ENCODE data around the gene TNFRSF17.

Gene TNFRSF17

DNA sequence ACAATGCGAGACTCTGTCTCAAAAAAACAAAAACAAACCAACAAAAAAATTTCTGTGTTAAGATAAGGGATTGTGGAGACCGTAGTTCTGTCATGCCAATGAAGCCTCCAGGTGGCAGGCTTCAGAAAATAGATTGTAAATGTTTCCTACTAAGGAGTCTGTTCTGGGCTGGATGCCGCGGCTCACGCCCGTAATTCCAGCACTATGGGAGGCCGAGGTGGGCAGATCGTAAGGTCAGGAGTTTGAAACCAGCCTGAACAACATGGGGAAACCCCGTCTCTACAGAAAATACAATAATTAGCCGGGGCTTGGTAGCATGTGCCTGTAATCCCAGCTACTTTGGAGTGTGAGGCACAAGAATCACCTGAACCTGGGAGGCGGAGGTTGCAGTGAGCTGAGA, 7.1 kb downstream of the TNFRSF17 start:
- no peak for DNase-seq (ENCODE audit: low read depth)

GRCh38 chr16:11973070-11973469, 8.1 kb downstream of the TNFRSF17 start:
- DNase-seq (ENCODE audit: low read depth) = no peak

DNA sequence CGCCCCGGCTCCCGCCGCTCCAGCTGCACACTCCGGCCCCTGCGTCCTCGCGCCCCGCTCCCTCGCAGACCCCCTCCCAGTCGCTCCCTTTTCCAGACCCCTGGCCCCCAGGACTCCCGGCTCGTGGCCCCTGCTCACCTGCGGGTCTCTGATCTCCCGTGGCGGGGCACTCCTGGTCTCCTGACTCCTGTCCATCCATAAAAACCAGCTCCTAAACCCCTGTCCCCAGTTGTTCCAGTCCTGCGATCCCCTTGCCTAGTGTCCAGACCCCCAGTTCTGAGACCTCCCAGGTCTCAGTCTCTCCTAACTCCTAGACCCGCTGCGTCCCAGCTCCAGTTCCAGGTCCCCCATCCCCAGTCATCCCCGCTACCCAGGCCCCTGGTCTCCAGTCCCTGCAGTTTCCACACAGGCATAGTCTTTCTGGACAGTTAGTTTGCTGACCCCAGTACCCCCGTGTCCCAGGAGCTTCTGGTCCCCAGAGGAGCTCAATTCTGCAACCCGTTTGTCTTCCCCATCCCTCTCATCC, 11.9 kb downstream of the TNFRSF17 start:
- no peak for DNase-seq (ENCODE audit: low read depth)

GRCh38 chr16:11977376-11978041, 12.5 kb downstream of the TNFRSF17 start:
- no peak for DNase-seq (ENCODE audit: low read depth)

- no peak for DNase-seq (ENCODE audit: low read depth)
These were observed 13.1 kb downstream of the TNFRSF17 start for GRCh38 chr16:11978080-11978479.

- no peak for DNase-seq (ENCODE audit: low read depth)
These were observed 14.1 kb downstream of the TNFRSF17 start for GRCh38 chr16:11979013-11979672.

DNA sequence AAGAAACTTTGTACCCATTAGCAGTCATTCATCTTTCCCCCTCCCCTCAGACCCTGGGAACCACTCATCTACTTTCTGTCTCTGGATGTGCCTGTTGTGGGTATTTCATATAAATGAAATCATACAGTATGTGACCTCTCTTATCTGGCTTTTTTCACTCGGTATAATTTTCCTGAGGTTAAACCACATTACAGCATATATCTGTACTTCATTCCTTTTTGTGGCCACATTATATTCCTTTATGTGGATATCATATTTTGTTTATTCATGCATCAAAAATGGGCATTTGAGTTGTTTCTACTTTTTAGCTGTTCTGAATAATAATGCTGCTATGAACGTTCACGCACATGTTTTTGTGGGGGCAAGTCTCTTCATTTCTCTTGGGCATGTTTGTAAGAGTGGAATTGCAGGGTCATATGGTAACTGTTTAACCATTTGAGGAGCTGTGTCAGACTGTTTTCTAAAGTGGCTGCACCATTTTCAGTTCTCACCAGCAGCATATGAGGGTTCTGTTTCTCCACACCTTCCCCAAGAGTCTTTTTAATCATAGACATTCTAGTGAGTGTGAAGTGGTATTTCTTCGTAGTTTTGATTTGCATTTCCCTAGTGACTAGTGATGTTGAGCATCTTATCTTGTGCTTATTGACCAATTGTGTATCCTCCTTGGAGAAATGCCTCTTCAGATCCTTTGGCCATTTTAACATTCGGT, 15.3 kb downstream of the TNFRSF17 start:
- no peak for DNase-seq (ENCODE audit: low read depth)

DNA sequence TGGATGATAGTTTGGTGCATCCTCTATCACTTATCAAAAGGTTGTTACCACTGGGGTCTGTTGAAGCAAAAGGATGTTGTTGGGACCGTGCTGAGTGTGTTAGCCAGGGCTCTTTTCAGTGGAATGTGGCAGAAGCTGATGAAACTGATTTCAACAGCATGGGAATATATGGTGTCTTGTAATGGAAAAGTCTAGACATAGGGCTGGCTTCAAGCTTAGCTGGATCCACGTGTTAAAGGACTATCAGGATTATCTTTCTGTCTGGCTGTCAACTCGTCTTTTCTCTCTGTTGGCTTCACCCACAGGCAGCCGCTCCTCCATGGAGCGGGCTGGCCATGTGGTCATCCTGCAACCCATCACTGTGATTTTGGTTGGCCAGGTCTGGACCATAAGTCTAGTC, 20.2 kb downstream of the TNFRSF17 start:
- no peak for DNase-seq (ENCODE audit: low read depth)

- no peak for DNase-seq (ENCODE audit: low read depth)
These were observed 21.6 kb downstream of the TNFRSF17 start for GRCh38 chr16:11986521-11987057.

- no peak for DNase-seq (ENCODE audit: low read depth)
These were observed 23.4 kb downstream of the TNFRSF17 start for GRCh38 chr16:11988258-11988978.

DNA sequence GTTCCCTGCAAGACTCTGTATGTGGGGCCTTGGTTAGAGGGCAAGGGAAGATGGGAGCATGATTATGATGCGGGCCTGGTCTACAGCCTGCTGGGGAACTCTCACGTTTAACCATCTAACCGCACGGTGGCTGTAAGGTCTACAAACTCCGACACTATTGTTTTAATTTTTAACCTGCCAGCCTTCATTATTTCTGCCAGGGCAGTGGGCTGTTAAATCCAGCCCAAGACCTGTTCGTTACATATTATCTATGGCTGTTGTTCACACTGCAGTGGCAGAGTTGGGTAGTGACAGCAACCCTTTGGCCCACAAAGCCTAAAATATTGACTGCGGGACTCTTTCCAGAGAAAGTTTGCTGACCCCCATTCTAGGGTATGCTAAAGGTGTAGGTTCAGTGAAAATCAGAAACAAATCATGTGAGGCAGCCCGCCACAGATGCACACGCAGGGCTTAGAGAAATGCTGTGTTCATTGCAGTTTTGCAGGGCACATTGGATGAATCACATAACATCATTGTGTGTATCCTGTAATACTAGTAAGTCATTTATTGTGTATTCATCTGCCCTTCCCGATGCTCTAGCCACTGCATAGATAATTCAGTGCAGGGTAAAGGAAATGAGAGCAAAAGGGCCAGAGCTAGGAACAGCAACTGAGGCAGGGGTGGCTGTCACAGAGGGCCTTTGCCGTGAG, 25.8 kb downstream of the TNFRSF17 start:
- no peak for DNase-seq (ENCODE audit: low read depth)

GRCh38 chr16:11992008-11992584, 27.1 kb downstream of the TNFRSF17 start:
- DNase-seq (ENCODE audit: low read depth) = no peak

- DNase-seq (ENCODE audit: low read depth) = no peak
These were observed 27.8 kb downstream of the TNFRSF17 start for GRCh38 chr16:11992586-11993524.

GRCh38 chr16:11994143-11995119, 29.4 kb downstream of the TNFRSF17 start:
- no peak for DNase-seq (ENCODE audit: low read depth)

GRCh38 chr16:11996433-11997330, 31.7 kb downstream of the TNFRSF17 start:
- DNase-seq (ENCODE audit: low read depth) = no peak

- DNase-seq (ENCODE audit: low read depth) = no peak
These were observed 35.0 kb downstream of the TNFRSF17 start for GRCh38 chr16:12000032-12000431.

GRCh38 chr16:12002447-12003006, 37.5 kb downstream of the TNFRSF17 start:
- DNase-seq (ENCODE audit: low read depth) = no peak

All from stimulated activated CD8-positive, alpha-beta memory T cell treated with anti-CD3 and anti-CD28 coated beads, Interleukin-15, amount 100 ng/mL, for 1 hour (primary cell).